GM12873 (cell line): ENCODE results near the gene ZBTB16.

Experiments
- CTCF ChIP-seq: IDR thresholded peaks from 2 replicates; pipeline ENCODE4 v1.5.1; 2012; ENCODE audit warnings: low read depth, mild to moderate bottlenecking, moderate library complexity, low read length, control low read depth; ENCODE audit not compliant: insufficient read depth; ENCODE audit errors: missing control alignments

Gene ZBTB16

GRCh38 chr11:114121138-114121537 is 61.6 kb downstream of the ZBTB16 start:
- no peak for TF ChIP-seq CTCF

- no peak for TF ChIP-seq CTCF
Measured at GRCh38 chr11:114121804-114122504, 62.4 kb downstream of the ZBTB16 start.

- no peak for TF ChIP-seq CTCF
Measured at GRCh38 chr11:114122686-114123085, 63.2 kb downstream of the ZBTB16 start.

- no peak for TF ChIP-seq CTCF
Measured at GRCh38 chr11:114123692-114124330, 64.3 kb downstream of the ZBTB16 start.

- no peak for TF ChIP-seq CTCF
Measured at GRCh38 chr11:114124601-114125144, 65.2 kb downstream of the ZBTB16 start.

GRCh38 chr11:114125531-114125930 is 66.0 kb downstream of the ZBTB16 start:
- no peak for TF ChIP-seq CTCF

GRCh38 chr11:114125959-114126358 is 66.4 kb downstream of the ZBTB16 start:
- TF ChIP-seq CTCF, result no peak
